Measurements from ENCODE around the gene DDX20. TPM values are rescaled to one million over a fixed set of nuclear protein-coding genes. Genes with fewer than 3 reads are reported as not detected.

The DDX20 gene
- total RNA-seq, 1 donor from 2014 or later, result 13.2 TPM

GRCh38 chr1:111814642-111815041 lies 58.9 kb downstream of the DDX20 start:
- DNase-seq (ENCODE audit: low read depth) (no peak), FAIRE-seq (no peak)
- peaks cover 2% of the 10 kb centered on the region for H3K27me3 ChIP-seq (ENCODE audit: control insufficient read depth, insufficient read depth, low read length)
- no peak for TF ChIP-seq CTCF (IDR thresholded peaks at IDR 0.05; ENCODE audit: insufficient read depth, low read length, severe bottlenecking)
- no peak overlapping the region for H3K4me3 ChIP-seq (ENCODE audit: low read depth, low read length)
- H3K36me3 ChIP-seq (ENCODE audit: control insufficient read depth, insufficient read depth, low read length), result no peaks in the 10 kb centered on the region

Other genes starting within 250 kb of the DDX20 start
- gene RAP1A, start 136.1 kb upstream of the DDX20 start, total RNA-seq, result 16.6 and 20.5 TPM in 2 replicates
- gene INKA2, start 16.5 kb upstream of the DDX20 start, total RNA-seq, result 4.5 and 6.0 TPM in 2 replicates
- gene KCND3, start 233.8 kb downstream of the DDX20 start, total RNA-seq, result under 0.01 and 0.13 TPM in 2 replicates

Data from bronchial epithelial cell (primary cell).